ENCODE measurements around the gene ANO2. TPM values are rescaled to one million over a fixed set of nuclear protein-coding genes. Genes with fewer than 3 reads are reported as not detected.

Gene ANO2
- total and polyA plus RNA-seq, 2 experiments from 2014 or later = 2.3 to 4.6 TPM

- DNase-seq (ENCODE audit: low spot score) = no peak
- H3F3A ChIP-seq (replicated peaks; ENCODE audit: low read depth) = no peaks in the 10 kb centered on the region
- H3K4me2 ChIP-seq = no peak overlapping the region
- peaks cover 8% of the 10 kb centered on the region; the same call in 1 of the 2 replicates for H3K9me2 ChIP-seq (ENCODE audit: insufficient read depth)
- Mint-ChIP-seq H3K27ac (no peak overlapping the region), H3K9me3 (no peaks in the 10 kb centered on the region), H3K4me3 (no peak overlapping the region), H3K27me3 (ENCODE audit: insufficient read depth, low read depth, poor library complexity) (peaks cover 6% of the 10 kb centered on the region), H3K4me1 (peaks cover 8% of the 10 kb centered on the region), H3K36me3 (ENCODE audit: low read depth) (peaks cover 7% of the 10 kb centered on the region; the same call in 2 of the 3 replicates)
- ATAC-seq = no peak
- TF ChIP-seq NANOG (IDR thresholded peaks at IDR 0.05; ENCODE audit: borderline replicate concordance) (no peak), ZNF331 (CRISPR knock-in tag; IDR thresholded peaks at IDR 0.05; ENCODE audit: low read depth) (no peak), CREB1 (CRISPR knock-in tag; IDR thresholded peaks at IDR 0.05; ENCODE audit: low read depth) (no peak), JUNB (IDR thresholded peaks at IDR 0.05; ENCODE audit: unreplicated experiment) (no peak), ZNF114 (CRISPR knock-in tag; IDR thresholded peaks at IDR 0.05) (no peak), REST (IDR thresholded peaks at IDR 0.05; ENCODE audit: unreplicated experiment) (no peak), EZH2phosphoT487 (IDR thresholded peaks at IDR 0.05; ENCODE audit: unreplicated experiment) (no peak), EZH2 (IDR thresholded peaks at IDR 0.05; ENCODE audit: low read depth, unreplicated experiment) (no peak), STAT1 (IDR thresholded peaks at IDR 0.05; ENCODE audit: unreplicated experiment) (no peak), POLR2AphosphoS5 (IDR thresholded peaks at IDR 0.05; ENCODE audit: low read depth) (no peak)
- TF ChIP-seq, protein P1, sequence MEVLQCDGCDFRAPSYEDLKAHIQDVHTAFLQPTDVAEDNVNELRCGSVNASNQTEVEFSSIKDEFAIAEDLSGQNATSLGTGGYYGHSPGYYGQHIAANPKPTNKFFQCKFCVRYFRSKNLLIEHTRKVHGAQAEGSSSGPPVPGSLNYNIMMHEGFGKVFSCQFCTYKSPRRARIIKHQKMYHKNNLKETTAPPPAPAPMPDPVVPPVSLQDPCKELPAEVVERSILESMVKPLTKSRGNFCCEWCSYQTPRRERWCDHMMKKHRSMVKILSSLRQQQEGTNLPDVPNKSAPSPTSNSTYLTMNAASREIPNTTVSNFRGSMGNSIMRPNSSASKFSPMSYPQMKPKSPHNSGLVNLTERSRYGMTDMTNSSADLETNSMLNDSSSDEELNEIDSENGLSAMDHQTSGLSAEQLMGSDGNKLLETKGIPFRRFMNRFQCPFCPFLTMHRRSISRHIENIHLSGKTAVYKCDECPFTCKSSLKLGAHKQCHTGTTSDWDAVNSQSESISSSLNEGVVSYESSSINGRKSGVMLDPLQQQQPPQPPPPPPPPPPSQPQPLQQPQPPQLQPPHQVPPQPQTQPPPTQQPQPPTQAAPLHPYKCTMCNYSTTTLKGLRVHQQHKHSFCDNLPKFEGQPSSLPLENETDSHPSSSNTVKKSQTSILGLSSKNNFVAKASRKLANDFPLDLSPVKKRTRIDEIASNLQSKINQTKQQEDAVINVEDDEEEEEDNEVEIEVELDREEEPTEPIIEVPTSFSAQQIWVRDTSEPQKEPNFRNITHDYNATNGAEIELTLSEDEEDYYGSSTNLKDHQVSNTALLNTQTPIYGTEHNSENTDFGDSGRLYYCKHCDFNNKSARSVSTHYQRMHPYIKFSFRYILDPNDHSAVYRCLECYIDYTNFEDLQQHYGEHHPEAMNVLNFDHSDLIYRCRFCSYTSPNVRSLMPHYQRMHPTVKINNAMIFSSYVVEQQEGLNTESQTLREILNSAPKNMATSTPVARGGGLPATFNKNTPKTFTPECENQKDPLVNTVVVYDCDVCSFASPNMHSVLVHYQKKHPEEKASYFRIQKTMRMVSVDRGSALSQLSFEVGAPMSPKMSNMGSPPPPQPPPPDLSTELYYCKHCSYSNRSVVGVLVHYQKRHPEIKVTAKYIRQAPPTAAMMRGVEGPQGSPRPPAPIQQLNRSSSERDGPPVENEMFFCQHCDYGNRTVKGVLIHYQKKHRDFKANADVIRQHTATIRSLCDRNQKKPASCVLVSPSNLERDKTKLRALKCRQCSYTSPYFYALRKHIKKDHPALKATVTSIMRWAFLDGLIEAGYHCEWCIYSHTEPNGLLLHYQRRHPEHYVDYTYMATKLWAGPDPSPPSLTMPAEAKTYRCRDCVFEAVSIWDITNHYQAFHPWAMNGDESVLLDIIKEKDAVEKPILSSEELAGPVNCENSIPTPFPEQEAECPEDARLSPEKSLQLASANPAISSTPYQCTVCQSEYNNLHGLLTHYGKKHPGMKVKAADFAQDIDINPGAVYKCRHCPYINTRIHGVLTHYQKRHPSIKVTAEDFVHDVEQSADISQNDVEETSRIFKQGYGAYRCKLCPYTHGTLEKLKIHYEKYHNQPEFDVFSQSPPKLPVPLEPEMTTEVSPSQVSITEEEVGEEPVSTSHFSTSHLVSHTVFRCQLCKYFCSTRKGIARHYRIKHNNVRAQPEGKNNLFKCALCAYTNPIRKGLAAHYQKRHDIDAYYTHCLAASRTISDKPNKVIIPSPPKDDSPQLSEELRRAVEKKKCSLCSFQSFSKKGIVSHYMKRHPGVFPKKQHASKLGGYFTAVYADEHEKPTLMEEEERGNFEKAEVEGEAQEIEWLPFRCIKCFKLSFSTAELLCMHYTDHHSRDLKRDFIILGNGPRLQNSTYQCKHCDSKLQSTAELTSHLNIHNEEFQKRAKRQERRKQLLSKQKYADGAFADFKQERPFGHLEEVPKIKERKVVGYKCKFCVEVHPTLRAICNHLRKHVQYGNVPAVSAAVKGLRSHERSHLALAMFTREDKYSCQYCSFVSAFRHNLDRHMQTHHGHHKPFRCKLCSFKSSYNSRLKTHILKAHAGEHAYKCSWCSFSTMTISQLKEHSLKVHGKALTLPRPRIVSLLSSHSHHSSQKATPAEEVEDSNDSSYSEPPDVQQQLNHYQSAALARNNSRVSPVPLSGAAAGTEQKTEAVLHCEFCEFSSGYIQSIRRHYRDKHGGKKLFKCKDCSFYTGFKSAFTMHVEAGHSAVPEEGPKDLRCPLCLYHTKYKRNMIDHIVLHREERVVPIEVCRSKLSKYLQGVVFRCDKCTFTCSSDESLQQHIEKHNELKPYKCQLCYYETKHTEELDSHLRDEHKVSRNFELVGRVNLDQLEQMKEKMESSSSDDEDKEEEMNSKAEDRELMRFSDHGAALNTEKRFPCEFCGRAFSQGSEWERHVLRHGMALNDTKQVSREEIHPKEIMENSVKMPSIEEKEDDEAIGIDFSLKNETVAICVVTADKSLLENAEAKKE (CRISPR knock-in tag; IDR thresholded peaks at IDR 0.05) = no peak
- TF ChIP-seq, protein P2, sequence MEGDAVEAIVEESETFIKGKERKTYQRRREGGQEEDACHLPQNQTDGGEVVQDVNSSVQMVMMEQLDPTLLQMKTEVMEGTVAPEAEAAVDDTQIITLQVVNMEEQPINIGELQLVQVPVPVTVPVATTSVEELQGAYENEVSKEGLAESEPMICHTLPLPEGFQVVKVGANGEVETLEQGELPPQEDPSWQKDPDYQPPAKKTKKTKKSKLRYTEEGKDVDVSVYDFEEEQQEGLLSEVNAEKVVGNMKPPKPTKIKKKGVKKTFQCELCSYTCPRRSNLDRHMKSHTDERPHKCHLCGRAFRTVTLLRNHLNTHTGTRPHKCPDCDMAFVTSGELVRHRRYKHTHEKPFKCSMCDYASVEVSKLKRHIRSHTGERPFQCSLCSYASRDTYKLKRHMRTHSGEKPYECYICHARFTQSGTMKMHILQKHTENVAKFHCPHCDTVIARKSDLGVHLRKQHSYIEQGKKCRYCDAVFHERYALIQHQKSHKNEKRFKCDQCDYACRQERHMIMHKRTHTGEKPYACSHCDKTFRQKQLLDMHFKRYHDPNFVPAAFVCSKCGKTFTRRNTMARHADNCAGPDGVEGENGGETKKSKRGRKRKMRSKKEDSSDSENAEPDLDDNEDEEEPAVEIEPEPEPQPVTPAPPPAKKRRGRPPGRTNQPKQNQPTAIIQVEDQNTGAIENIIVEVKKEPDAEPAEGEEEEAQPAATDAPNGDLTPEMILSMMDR (conservative IDR thresholded peaks at IDR 0.05; ENCODE audit: low read depth in 2 of 2) = no peak
- TF ChIP-seq, protein P3, sequence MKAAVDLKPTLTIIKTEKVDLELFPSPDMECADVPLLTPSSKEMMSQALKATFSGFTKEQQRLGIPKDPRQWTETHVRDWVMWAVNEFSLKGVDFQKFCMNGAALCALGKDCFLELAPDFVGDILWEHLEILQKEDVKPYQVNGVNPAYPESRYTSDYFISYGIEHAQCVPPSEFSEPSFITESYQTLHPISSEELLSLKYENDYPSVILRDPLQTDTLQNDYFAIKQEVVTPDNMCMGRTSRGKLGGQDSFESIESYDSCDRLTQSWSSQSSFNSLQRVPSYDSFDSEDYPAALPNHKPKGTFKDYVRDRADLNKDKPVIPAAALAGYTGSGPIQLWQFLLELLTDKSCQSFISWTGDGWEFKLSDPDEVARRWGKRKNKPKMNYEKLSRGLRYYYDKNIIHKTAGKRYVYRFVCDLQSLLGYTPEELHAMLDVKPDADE (IDR thresholded peaks at IDR 0.05) = no peak
- H3K27ac ChIP-seq (ENCODE audit: low read depth) = no peak overlapping the region
- H3K4me3 ChIP-seq = no peak overlapping the region
- H2AFZ ChIP-seq = no peak overlapping the region
- H3K36me3 ChIP-seq (ENCODE audit: insufficient read depth) = no peaks in the 10 kb centered on the region
- H3K79me2 ChIP-seq (replicated peaks; ENCODE audit: insufficient read depth) = no peaks in the 10 kb centered on the region
- H3K4me1 ChIP-seq (ENCODE audit: insufficient read depth) = no peaks in the 10 kb centered on the region
- H3K27me3 ChIP-seq (ENCODE audit: insufficient read depth) = no peaks in the 10 kb centered on the region
- H4K20me1 ChIP-seq (replicated peaks; ENCODE audit: insufficient read depth) = no peaks in the 10 kb centered on the region
Observed at GRCh38 chr12:5923751-5924150, 21.3 kb downstream of the ANO2 start.

Measured in GM23338 (cell line).